Hematopoietic multipotent progenitor cell (in vitro differentiated cells): Measurements from ENCODE around the gene PZP. TPM values are rescaled to one million over a fixed set of nuclear protein-coding genes. Genes with fewer than 3 reads are reported as not detected.
A peak's percentile ranks its signal among the peaks of the same experiment; 100 is the strongest.

Source experiments
- DNase-seq, 3 donors: peaks; one replicate each; pipeline ENCODE4 v3.0.0-alpha.2; 2011 to 2015; ENCODE audit warnings: low read depth in 2 of 3, low spot score in 2 of 3
- total RNA-seq: library from RNA; depleted of rRNA; stranded (reverse); fragments of >200 nt; gene quantifications from one replicate; pipeline ENCODE4 v1.2.3, GENCODE V29; 2012

PZP gene
- total RNA-seq, 1 donor: not detected

DNA sequence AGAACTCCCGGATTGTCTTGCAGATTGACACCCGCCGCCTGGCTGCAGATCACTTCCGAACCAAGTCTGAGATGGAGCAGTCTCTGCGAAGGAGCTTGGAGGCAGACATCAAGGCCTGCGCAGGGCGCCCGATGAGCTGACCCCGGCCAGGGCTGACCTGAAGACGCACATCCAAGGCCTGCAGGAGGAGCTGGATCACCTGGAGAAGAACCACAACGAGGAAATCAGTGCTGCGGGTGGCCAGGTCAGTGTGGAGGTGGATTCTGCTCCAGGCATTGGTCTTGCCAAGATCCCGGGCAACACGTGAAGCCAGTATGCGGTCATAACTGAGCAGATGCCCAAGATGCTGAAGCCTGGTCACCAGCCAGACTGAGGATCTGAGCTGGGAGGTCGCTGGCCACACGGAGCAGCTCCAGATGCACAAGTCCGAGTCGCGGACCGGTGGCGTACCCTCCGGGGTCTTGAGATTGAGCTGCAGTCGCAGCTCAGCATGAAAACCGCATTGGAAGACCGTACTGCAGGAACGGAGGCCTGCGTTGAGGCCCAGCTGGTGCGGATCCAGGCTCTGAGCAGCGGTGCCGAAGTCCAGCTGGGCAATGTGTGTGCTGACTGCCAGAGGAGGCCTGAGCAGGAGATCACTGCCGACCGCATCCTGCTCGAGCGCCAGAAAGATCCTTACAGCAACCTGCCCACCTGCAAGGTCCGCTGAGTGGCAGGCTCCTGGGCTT is 80.1 kb downstream of the PZP start:
- DNase-seq: no peak

DNA sequence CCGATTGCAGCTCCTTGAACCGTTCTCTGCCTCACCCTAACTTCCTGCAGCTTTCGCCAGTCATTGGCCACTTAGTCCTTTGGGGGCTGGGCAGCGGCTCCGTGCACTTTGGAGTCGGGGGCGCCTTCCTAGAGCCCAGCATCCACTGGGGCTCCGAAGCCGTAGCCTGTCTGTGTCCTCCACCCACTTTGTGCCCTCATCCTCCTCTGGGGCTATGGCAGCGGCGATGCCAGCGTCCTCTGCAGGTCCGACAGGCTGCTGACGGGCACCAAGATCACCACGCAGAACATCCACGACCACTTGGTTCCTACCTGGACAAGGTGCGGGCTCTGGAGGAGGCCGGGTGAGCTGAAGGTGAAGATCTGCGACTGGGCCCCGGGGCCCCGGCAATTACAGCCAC is 80.7 kb downstream of the PZP start:
- DNase-seq: no peak

DNA sequence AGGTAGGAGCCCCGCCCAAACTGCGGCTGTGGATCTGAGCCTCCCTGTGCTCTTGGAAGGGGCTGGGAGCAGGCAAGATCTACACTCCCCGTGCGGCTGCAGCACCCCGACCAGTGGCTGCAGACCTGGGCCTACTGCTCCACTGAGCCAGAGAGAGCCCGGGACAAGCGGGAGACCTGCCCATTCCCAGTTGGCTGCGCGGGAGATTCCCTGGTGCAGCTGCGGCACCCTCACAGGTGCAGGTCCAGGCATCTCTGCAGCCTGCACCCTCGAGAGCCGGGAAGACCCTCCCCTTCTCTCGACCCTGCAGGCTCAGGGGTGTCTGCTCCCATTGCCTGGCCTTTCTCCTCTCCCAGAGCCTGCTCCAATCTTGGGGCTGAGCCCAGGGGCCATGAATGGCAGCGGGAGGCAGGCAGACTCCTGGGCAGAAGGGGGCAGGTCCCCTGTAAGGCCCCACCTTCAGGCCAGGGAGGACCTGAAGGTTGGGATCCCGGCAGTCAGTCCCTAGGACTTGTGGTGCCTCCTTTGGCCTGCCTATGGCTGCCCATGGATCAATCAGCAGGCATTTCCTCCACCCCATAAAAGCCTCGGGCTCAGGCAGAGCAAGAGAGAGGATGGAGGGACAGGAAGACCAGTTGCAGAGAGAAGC is 83.7 kb downstream of the PZP start:
- DNase-seq: no peak

DNA sequence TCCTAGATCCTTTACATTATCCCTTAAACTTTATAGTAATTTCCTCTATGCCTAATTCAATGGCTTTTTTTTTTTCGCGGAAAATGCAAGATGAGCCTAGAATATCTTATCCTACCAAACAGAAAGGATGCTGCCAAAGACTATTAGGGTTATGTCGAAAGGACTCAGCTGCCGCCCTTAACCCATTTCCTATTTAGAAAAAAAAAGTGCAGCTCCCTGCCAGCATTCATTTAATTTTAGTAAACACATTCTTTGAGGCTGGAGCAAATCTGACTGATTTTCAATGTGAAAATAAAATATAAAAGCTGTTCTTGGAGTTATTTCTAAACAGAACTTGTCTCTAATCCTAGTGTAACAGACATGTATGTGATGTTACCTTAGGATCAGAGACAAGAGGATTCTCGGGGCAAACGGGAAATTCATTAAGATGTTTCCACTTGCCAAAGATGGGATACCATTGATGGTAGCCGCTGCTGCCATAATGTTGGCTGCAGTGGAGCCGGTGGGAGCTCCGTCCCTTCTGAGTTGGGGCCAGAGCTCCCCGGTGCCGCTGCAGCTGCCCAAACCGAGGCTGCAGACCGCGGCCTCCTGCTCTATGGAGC is 84.3 kb downstream of the PZP start:
- no peak for DNase-seq

DNA sequence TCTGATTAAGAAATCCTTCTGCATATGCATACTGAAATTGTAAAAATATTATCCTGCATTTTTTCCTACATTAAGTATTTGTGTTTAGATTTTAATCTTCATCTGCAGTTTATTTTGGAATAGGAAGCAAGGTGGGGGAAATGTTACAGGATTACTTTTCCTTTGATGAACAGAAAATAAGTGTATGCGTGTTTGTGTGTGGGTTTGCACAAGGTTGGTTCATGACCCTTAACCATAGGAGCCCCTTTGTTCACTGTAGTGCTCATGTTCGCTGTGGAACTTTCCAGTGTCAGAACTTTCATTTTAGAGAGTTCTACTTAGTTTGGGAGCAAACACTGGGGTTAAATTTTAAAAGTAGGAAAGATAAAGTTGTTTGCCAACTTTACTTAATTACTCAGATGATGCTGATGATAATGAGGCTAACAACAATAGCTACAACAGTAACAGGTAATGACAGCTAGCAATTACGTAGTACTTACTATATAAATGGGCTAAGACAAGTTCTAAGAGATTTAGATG is 86.0 kb downstream of the PZP start:
- DNase-seq: no peak

DNA sequence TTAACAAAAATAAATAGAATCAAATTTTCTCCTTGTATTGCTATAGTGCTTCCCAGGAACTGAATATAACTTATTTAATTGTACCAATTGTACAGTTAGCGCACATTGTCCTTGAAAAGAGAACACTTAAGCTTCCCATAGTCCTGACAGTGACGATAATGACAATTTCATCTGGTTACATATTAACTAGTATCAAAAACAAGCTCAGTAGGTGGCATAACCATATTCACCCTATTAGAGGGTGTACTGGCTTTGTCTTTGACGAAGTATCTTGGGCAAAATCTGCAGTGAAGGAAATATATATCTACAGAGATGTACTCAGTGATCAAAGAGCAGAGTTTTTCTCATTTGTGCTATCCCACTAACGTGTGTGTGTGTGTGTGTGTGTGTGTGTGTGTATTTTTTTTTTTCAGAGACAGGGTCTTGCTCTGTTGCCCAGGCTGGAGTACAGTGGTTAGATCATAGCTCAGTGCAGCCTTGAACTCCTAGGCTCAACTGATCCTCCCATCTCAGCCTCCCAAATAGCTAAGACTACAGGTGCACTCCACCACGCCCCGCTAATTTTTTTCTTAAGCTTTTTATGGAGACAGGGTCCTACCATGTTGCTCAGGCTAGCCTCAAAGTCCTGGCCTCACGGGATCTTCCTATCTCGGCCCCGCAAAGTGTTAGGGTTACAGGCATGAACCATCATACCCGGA is 87.6 kb downstream of the PZP start:
- no peak for DNase-seq

DNA sequence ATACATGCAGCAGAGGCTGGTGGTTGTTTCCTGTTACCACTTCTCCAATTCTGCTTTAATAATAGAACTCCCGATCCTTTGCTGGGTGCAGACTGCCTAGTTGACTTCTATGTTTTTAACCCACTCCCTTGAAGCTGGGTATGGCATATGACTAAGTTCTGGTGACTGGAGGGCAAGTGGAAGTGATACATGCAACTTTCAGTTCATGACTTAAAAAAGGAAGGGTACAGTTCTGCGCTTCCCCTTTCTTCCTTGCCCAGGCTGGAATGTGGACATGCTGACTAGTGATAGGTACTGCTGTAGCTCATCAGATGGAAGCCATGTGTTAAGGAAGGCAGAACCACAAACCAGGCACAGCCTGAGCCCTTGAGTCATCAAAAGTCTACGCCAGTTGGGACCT is 90.0 kb downstream of the PZP start:
- DNase-seq: peak in 2 of 3 donors; percentile 89 to 97

DNA sequence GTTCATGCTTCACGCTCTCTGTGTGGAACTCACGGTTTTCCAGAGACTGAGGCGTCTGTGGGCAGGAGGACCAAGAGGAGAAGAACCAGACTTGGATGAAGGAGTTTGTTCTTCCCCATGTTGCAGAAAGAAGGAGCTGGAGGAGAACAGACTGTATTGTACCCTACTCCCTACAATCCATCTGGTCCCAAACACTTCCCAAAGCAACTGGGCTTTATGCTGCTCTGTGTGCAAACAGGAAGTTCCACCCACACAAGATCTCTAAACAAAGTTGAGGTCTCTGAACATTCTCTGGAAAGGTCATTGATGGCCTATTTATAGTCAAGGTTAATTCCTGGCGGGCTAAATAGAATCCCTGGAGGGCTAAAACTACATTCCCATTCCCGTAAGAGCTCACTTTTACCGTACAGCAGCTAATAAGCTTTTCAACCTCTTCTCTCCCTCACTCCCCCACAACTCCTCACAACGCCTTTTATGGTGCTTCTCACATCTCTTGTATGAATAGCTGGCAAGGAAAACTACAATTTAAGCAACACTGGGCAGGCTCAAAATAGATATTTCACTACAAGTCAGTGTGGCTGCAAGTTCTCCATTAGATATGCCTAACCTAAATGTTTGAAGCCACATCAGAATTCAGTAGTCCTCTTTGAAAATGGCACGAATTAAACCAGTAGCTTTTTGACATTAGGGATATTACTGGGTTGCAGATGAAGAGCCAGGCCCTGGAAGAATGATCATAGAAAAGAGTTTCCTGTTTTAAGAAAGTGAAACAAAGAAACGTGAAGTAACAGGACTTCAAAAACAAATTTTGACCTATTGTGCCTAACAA is 92.2 kb downstream of the PZP start, which contains the start of gene A2M:
A2M (minus strand) TSS at position 189 of the 829 bp plus-strand sequence; CDS start at position 119, 70 bp downstream.
- DNase-seq: no peak

DNA sequence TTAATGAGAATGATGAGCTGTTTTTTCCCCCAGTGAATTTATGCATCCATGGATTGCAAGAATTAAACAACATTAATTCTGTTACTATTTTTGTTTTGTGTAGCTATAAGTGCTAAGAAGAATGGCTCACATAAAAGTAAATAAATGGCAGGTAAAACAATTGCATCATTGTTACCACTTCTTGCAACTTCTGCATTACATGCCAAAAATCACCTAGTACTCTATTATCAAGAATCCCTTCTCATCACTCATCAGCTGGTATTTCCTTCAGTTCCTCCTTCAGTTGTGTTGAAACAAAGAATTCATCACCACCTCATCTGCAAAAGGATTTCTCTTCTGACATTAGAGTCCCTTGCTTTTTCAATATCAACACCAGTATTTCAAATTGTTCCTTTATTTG is 93.2 kb downstream of the PZP start:
- DNase-seq: no peak

DNA sequence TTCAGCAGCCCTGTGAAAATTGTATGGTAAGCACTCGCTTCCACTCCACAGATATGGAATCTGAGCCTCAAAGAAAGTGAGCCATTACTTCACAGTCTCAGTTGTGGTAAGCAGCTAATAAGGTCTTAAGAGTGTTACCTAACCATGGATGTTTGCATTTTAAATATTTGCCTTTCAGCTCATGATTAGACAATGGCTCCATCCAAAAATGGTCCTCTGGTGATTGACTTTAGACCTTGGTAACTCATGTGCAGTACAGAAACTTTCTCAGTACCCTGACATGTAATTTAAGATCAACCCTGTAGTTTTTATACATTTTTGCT is 94.2 kb downstream of the PZP start:
- DNase-seq: no peak

DNA sequence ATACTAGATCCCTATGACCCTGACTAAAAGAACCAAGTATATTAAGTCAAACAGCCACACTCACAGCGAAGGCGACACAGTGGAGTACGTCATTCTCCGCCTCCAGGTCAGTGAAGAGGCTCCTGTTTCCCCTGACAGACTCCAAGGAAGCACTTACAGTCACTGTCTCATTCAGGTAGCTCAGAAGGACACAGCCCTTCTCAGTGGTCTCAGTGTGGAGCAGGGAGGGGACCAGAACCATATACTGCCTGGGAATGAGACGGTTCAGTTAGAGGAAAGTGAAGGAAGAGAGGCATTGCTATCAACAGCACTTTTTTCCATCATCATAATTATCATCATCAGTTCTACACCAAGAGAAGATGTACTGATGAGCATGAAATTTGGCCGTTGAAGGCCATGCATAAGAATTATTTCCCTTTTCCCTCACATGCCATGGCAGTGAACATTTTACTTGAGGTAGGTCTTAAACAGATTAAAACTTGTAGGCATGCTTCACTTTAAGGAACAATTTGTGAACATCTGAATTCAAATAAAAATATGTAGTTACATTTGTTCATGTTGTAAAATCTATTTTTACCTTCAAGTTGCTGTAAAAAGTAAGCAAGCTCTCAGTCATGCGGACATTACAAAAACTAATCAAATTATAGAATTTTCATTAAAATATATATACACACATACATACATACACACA is 94.8 kb downstream of the PZP start:
- no peak for DNase-seq

DNA sequence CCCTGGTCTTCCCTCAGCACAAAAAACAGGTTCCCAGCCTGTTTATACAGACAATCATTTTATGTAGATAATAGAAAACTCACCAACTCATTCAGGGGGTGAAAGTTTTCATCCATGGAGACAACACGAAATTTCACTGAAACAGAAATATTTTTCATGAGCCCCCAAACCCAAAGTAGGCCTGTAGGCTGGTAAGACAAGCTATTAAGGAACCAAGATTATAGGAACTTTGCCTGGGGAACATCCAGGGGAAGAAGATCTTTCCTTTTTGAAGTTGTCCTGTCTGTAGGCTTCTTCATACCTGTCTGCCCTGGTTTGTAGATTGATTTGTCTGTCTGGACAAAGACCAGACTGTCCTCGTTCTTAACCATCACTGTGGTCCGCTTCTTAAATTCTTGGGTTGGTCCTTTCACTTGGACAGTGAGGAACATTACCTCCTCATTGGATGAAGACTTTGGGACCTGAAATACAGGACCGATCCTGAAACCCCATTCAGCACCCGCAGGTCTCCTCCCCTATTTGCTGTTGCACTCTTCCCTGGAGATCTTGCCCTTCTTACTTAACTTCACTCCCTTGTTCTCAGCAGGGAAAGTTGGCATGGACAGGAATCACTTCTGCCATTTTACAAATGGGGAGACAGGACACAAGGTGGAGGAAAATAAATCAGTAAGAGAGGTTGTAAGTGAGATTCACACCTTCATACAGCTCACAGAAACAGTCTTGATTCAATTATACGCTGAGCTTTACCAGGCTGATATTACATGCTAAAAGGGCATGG is 95.9 kb downstream of the PZP start:
- no peak for DNase-seq

DNA sequence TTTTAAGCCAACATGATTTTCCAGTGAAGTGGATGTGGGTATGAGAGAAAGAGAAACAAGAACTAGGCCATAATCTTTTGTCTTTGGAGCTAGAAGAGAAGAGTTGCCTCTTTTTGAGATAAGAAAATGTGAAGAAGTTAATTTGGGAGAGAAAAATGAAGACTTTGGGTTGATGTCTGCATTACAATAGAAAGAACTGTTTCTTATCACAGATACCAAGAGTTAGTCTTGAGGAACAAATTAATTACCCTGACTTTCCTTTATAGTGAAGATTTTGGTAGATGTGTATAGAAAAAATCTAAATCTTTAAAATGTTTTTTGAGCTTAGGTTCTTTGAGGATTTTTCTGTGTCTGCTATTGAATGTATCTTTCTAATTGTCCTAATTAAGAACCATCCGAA is 96.7 kb downstream of the PZP start:
- DNase-seq: no peak

DNA sequence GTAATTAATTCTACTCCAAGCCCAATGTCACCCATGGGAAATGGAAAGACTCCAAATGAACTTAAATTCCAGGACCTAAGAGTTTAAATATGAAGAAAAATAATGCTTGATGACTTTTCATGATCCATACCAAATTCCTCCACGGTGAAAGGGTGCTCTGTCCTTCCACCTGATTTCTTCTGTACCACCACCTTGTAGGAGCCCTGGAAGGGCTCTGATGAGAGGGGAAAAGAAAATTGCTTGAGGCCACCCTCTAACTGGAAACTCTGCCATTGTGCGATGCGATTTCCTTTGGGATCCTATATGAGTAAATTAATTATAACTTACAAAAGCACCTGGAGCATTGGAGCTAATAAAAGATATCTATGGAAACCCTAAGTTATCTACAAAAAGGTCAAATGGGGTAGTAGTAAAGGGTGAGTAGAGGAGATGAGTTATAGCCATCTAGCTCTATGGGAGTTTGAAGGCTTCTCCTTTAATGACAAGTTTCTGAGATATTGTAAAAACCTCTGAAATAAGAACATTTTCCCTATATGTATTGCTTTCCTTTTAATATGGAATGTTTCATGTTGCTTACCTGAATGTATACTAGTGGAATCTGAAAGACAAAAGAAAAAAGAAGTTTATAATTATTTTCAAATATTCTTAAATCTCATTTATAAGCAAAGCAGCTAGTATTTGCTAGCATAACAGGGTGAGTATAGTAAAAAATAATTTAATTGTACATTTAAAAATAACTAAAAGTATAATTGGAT is 98.3 kb downstream of the PZP start:
- DNase-seq: no peak

DNA sequence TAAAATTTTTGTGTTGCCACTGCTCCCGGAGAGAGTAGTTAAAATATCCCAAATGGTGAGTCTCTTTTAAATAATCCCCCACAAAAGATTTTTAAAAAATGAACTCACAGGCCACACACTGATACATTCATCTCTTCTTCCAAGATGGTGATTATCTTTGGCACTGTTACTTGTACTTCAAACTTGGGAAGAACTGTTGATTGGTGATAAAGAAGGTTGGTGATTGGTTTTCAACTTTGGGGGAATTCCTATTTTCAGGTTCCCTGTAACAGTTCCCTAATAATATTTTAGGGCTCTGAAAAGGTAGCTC is 99.0 kb downstream of the PZP start:
- DNase-seq: no peak

DNA sequence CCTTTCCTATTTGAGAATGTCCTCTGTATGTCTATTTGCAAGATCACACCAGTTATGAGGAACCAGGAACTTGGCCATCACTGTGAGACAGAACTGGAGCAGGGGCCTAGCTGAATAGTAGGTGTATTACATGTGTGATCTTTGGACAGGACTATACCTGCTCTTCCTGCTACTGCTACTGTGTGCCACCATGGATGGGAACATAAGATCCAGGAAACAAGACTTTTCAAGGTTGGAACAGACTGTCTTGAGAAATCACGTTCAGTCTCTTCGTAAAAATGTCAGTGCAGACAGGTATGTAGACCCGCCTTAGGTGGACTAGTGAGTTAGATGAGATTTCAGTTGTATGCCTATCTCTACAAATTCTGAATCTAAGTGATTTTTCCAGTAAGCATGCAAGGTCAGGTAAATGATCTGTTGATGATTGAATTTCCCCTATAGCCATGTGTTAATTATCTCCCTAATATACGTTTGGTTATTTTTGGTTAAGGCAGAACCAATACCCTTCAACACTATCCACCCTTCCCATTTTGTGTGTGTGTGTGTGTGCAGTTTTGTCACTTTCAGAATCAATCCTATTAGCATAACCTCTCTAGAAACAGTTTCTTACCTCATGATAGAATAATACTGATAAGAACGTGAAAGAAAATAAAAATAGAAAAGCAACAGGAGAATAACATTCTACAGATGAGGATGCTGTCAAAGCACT is 99.5 kb downstream of the PZP start:
- DNase-seq: no peak

DNA sequence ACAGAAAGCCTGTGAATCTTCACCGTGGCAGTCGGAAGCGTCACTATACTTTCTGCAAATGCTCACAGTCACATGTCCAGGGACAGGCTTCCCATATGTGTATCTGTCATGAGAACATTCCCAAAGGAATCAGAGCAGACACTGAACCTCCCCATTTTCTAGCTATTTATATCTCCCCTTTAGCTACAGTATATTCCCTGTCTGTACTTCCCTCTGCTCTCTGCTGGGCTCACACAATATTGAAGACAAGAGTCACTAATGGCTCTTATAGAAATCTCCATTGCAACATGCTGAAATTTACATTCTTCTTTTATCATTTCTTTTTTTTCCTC is 100.7 kb downstream of the PZP start:
- no peak for DNase-seq
